ENCODE data around the gene PTOV1. TPM values are rescaled to one million over a fixed set of nuclear protein-coding genes. Genes with fewer than 3 reads are reported as not detected.
A peak's percentile ranks its signal among the peaks of the same experiment; 100 is the strongest.

Gene PTOV1
- total RNA-seq, 1 donor from 2014 or later, result 104 TPM

DNA sequence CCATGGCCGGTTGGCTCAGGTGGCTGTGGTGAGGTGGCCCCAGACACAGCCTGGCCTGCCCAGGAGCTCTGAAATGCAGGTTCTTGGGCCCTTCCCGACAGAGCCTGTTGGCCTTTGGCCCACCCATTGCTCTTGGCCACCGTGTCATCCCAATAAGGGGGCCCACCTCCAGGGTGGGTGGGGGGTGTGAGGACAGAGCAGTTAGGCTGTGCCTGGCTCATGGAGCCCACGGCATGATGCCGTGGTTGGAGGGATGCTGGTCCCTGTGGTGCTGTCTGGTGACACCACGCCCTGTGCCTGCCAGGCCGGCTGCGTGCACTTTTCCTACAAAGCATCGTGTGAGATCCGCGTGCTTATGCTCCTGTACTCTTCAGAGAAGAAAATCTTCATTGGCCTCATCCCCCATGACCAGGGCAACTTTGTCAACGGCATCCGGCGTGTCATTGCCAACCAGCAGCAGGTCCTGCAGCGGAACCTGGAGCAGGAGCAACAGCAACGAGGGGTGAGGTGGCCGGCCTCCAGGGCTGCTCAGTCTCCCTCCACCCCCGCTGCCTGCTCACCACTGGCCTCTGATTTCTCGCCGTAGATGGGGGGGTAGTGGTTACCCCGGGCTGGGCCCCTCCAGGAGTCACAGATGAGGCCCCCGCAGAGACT, 8.8 kb downstream of the PTOV1 start:
- Histone ChIP-seq H3K27me3 (ENCODE audit: low read depth) (no peaks in the 10 kb centered on the region), H3K4me1 (peaks cover 33% of the 10 kb centered on the region), H3K9me3 (replicated peaks) (no peaks in the 10 kb centered on the region), H3K4me3 (no peak overlapping the region), H3K36me3 (peaks cover 96% of the 10 kb centered on the region), H3K27ac (replicated peaks) (no peak overlapping the region)
- intact Hi-C loops (cut with micrococcal nuclease), result no loop called here
- DNase-seq, result no peak
- TF ChIP-seq, protein P1, sequence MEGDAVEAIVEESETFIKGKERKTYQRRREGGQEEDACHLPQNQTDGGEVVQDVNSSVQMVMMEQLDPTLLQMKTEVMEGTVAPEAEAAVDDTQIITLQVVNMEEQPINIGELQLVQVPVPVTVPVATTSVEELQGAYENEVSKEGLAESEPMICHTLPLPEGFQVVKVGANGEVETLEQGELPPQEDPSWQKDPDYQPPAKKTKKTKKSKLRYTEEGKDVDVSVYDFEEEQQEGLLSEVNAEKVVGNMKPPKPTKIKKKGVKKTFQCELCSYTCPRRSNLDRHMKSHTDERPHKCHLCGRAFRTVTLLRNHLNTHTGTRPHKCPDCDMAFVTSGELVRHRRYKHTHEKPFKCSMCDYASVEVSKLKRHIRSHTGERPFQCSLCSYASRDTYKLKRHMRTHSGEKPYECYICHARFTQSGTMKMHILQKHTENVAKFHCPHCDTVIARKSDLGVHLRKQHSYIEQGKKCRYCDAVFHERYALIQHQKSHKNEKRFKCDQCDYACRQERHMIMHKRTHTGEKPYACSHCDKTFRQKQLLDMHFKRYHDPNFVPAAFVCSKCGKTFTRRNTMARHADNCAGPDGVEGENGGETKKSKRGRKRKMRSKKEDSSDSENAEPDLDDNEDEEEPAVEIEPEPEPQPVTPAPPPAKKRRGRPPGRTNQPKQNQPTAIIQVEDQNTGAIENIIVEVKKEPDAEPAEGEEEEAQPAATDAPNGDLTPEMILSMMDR (IDR thresholded peaks at IDR 0.05; ENCODE audit: borderline replicate concordance), result no peak

DNA sequence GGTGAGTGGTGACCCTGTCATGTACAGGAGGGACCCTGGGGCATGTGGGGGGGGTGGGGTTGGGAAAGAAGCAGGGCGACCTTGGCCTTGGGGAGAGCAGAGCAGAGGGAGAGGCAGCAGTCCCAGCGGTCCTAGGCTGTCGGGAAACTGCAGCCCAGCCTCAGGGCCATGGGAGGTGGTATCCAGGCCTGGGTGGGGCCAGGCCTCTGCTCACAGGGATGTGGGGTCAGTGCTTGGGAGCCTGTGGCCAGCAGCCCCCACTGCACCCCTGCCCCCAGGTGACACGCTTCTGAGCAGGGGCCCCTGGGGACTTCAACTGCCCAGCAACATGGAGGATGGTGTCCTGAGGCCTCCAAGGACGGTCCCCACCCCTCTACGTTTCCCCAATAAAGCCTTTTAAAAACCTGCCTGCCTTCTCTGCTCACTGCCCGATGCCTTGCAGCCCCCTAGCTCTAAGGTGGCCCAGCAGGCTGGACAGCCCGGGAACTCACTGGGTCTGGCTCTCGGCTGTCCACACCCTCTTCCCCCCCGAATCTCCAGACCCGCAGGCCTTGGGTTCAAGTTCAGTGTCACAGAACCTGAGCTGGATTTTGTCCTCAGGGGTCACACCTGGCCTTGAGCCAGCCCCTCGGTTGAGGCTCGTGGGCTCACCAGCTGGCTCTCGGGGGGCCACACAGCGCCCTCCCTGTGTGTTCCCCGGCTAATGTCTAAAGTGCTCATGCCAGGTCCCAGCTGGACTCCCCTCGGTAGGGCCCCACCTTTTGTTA, 9.6 kb downstream of the PTOV1 start:
- Histone ChIP-seq H3K4me3 (no peak overlapping the region), H3K9me3 (replicated peaks) (no peaks in the 10 kb centered on the region), H3K36me3 (peaks cover 91% of the 10 kb centered on the region), H3K27ac (replicated peaks) (peak overlapping the region; percentile 60), H3K4me1 (peaks cover 35% of the 10 kb centered on the region), H3K27me3 (ENCODE audit: low read depth) (no peaks in the 10 kb centered on the region)
- intact Hi-C loops (cut with micrococcal nuclease), result no loop called here
- no peak for DNase-seq
- TF ChIP-seq, protein P1 (IDR thresholded peaks at IDR 0.05; ENCODE audit: borderline replicate concordance), result no peak

DNA sequence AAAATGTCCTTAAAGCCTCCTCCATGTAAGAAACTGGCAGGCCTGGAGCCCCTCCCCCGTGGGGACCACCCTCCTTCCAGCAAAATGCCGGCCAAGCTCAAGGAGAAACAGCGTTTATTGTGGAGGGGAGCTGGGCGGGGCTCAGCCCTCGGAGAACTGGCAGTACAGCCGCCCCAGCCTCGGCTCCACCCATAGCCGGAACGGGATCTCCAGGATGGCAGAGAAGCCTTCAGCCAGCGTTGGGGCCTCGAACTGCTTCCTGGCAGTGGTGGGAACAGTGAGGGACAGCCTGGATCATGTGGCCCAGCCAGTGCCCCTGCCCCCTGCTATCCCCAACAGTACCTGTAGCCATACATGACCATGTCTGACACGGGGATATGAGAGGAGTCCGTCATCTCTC, 10.1 kb downstream of the PTOV1 start:
- Histone ChIP-seq H3K27me3 (ENCODE audit: low read depth) (no peaks in the 10 kb centered on the region), H3K9me3 (replicated peaks) (no peaks in the 10 kb centered on the region), H3K4me1 (peaks cover 39% of the 10 kb centered on the region), H3K27ac (replicated peaks) (peak overlapping the region; percentile 60), H3K36me3 (peaks cover 88% of the 10 kb centered on the region), H3K4me3 (no peak overlapping the region)
- no peak for DNase-seq
- TF ChIP-seq, protein P1 (IDR thresholded peaks at IDR 0.05; ENCODE audit: borderline replicate concordance), result no peak
- intact Hi-C loops (cut with micrococcal nuclease), result no loop called here

DNA sequence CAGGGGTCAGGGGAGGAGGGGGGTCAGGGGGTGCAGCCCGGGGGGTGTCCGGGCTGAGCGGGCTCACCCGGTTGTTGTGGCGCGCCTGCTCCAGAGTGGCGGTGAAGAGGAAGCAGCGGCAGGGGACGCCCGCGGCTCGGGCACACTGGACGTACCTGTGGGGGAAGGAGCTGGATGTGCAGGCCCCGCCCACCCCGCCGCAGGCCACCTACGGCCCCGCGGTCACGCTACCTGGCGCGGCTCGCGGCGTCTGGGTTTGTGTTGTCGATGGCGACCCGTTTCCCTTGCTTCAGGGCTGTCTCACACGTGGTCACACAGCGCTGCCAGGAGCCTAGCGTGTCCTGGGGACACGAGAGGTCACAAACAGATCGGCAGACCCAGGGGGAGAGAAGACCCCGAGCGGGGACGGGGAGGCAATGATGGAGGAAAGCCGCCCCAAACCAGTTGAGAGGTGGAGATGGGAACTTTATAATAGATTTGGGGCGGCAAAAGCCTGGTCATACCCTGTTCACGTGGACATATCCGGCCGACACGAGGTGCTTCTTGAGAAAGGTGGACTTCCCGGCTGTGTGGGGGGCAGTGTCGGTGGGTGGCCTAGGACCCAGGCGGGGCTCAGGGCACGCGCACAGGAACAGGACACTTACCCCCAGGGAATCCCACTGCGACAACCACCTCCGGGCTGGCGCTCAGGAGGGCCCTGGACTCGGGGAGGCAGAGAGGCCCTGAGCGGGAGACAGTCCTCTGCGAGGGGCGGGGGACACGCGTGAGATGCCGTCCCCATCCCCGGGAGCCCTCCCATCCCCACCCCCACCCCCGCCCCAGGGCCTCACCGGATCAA, 10.8 kb downstream of the PTOV1 start:
- peak overlapping the region; percentile 60 for H3K27ac ChIP-seq (replicated peaks)

More for the DNA sequence above, 10.8 kb downstream of the PTOV1 start:
- H3K4me1 ChIP-seq, result peaks cover 46% of the 10 kb centered on the region
- DNase-seq, result no peak
- no peaks in the 10 kb centered on the region for H3K27me3 ChIP-seq (ENCODE audit: low read depth)
- peaks cover 81% of the 10 kb centered on the region for H3K36me3 ChIP-seq
- intact Hi-C loops (cut with micrococcal nuclease), result no loop called here
- TF ChIP-seq, protein P1 (IDR thresholded peaks at IDR 0.05; ENCODE audit: borderline replicate concordance), result no peak
- no peaks in the 10 kb centered on the region for H3K9me3 ChIP-seq (replicated peaks)
- H3K4me3 ChIP-seq, result no peak overlapping the region
